HG03060 (cell line): ENCODE data around the gene PEX12.
"Not testable (repeated sequence)": the region's sequence is repeated elsewhere in the genome, so short reads cannot be mapped to it uniquely, and the experiment has no call there.

Source experiments
- ATAC-seq: cut with Tn5 transposase; IDR thresholded peaks from one replicate; pipeline ENCODE4 v1.9.1; 2021; ENCODE audit warnings: low read depth, moderate number of reproducible peaks; ENCODE audit not compliant: unreplicated experiment

PEX12 gene

DNA sequence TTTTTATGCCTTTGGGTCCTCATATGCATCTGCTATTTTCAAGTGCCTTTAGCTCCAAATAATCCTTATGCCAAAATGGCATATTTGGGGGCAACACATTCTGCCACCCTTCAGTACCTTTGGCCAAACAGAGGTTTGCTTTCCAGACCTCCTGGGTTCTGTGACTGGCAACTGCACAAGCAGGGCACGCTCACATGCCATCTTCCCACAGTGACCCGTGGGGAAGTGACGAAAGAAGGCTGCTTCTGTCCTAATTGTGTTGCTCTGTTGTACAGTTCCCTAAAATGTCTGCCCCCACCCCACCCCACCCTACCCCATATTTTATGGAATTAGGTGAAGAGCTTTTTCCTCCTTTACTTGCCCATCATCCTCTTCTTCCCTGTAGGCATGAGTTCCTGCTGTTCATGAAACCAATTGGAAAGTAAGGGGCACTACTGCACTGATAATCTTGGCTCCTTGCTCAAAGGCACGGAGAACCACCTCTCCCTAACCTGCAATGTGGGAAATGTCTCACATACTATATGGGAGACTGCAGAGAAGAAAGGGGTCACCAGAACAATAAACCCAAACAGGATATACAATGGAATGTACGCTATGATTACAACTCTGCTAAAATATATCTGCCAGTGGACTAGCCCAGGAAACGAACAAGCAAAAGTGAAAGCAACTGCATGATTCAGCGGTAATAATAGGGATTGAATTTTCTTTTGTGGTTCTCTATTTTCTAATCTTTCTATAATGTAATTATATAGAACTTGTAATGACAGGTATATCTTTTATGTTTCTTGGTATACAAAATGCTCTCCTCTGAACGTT is 37.6 kb downstream of the PEX12 start:
- ATAC-seq = no peak

- no peak for ATAC-seq
Observed at GRCh38 chr17:35539659-35540026, 38.7 kb downstream of the PEX12 start.

DNA sequence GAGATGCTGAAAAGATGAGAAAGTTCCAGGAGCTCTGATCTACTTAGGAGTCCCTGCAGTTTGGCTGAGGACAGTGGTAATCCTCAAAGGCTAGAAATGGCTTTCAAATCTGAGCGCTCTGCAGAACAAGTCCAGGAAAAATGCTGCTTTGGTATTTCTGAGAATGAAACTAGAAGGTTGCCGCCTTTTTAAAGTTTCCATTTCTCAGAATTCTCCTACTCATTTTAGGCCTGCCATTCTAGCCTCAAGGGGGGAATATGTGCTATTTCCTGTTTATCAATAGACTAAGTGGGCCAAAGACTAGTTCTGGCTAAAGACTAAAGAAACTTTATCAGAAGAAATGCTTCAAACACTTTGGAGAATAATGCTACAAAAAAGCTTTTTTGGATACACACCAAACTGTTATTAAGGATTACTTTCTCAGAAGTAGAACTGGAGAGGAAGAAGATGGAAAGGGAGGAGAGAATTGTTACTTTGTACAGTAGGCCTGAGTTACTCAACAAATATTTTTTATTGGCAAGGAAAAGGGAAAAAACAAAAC is 40.7 kb downstream of the PEX12 start, which contains the start of gene SLFN12L:
TSS of gene SLFN12L (minus strand) at position 78 of the 541 bp plus-strand sequence. CDS start 15,314 bp downstream, outside the sequence.
- no peak for ATAC-seq

GRCh38 chr17:35536664-35537171 is 41.7 kb downstream of the PEX12 start:
- no peak for ATAC-seq

DNA sequence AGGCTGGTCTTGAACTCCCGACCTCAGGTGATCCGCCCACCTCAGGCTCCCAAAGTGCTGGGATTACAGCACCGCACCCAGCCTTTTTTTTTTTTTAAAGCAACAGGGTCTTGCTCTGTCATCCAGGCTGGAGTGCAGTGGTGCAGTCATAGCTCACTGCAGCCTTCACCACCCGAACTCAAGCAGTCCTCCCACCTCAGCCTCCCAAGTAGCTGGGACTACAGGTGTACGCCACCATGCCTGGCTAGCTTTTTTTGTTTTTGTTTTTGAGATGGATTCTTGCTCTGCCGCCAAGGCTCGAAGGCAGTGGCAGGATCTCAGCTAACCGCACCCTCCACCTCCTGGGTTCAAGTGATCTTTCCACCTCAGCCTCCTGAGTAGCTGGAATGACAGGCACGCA is 43.0 kb downstream of the PEX12 start:
- ATAC-seq = not testable (repeated sequence)

- ATAC-seq = no peak
Observed at GRCh38 chr17:35534576-35535093, 43.7 kb downstream of the PEX12 start.

DNA sequence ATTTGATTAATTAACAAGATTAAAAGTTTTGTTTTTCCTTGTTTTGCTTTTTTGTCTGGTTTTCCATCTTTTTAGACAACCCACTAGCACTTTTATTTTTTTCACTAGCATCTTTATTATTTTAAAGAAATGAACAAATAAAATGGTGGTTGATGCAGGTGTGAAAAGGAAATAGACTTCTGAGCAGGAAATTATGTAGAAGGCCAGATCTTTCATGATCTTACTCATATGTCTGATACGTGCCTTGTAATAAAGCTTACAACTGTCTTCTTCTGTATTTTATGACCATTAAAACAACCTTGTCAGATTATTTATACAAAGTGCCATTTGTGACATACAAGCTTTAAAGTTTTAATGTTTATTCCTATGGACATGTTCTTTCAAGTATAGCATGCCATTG is 47.2 kb downstream of the PEX12 start:
- ATAC-seq = no peak

GRCh38 chr17:35529866-35530265 is 48.5 kb downstream of the PEX12 start:
- ATAC-seq = no peak

- ATAC-seq = not testable (repeated sequence)
Observed at GRCh38 chr17:35529326-35529725, 49.0 kb downstream of the PEX12 start.
